Measurements from ENCODE around the gene NAP1L4.
A peak's percentile ranks its signal among the peaks of the same experiment; 100 is the strongest.

Gene NAP1L4

GRCh38 chr11:2902784-2903671, 89.1 kb downstream of the NAP1L4 start:
- no peak for DNase-seq

- peak; percentile 90 for DNase-seq
These were observed 90.0 kb downstream of the NAP1L4 start for GRCh38 chr11:2901854-2902783.

DNA sequence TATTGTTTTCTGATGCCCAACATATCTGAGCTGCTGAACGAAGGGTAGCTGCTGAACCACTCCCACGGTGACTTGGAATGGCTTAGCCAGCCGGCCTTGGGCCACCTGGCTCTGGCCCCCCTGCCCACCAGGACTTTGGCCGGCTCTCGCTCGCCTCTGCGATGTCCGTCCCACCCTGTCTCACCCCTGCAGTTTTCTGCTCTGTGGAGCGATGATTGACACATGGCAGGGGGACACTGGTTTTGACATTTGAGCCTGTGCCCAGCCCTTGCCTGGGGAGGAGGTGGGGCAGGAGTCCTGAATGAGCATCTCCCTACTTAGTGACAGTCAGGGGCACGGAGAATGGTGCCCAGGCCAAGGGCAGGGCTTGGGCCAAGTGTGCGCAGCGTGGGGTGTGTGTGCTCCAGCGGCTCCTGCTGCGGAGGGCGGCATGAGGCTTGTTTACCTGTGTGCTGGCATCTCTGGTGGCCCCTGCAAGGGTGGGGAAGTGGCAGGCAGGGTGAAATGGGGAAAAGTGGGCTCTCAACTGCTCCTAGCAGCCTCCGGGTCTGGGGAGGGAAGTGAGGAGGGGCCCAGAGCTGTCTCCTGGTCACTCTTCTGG, 90.8 kb downstream of the NAP1L4 start:
- DNase-seq: no peak

- DNase-seq: no peak
These were observed 92.9 kb downstream of the NAP1L4 start for GRCh38 chr11:2899080-2899783.

- no peak for DNase-seq
These were observed 93.6 kb downstream of the NAP1L4 start for GRCh38 chr11:2898366-2899079.

GRCh38 chr11:2897048-2897447, 95.1 kb downstream of the NAP1L4 start:
- no peak for DNase-seq

- DNase-seq: no peak
These were observed 96.1 kb downstream of the NAP1L4 start for GRCh38 chr11:2896047-2896446.
